ENCODE results near the gene STARD8. TPM values are rescaled to one million over a fixed set of nuclear protein-coding genes. Genes with fewer than 3 reads are reported as not detected.

The STARD8 gene
- total RNA-seq, 1 experiment from 2014 or later: 0.91 TPM

- Histone ChIP-seq H3K36me3 (ENCODE audit: low read depth, low read length) (no peaks in the 10 kb centered on the region), H3K4me2 (ENCODE audit: low read length) (no peak overlapping the region), H3K9ac (ENCODE audit: low read length) (no peak overlapping the region), H3F3A (ENCODE audit: low read length, unreplicated experiment) (no peaks in the 10 kb centered on the region), H2AFZ (ENCODE audit: low read length) (no peak overlapping the region), H3K4me3 (ENCODE audit: low read length) (no peak overlapping the region), H3K9me3 (ENCODE audit: low read length) (no peaks in the 10 kb centered on the region), H3K4me1 (ENCODE audit: insufficient read depth, low read length) (no peaks in the 10 kb centered on the region), H3K27me3 (ENCODE audit: low read length) (no peaks in the 10 kb centered on the region), H3K9me2 (replicated peaks; ENCODE audit: low read length) (no peaks in the 10 kb centered on the region), H3K79me2 (ENCODE audit: low read length) (no peaks in the 10 kb centered on the region), H3K27ac (ENCODE audit: low read length) (no peak overlapping the region), H4K20me1 (ENCODE audit: low read length) (no peaks in the 10 kb centered on the region)
- POLR2A ChIA-PET (ENCODE audit: unreplicated experiment): no interaction called here
- TF ChIP-seq EZH2 (IDR thresholded peaks at IDR 0.05; ENCODE audit: low read length, unreplicated experiment) (no peak), EZH2phosphoT487 (IDR thresholded peaks at IDR 0.05; ENCODE audit: borderline replicate concordance, low read length) (no peak), CTCF (conservative IDR thresholded peaks at IDR 0.05; ENCODE audit: low read depth, low read length) (no peak)
- intact Hi-C loops (cut with micrococcal nuclease): no loop called here
- ATAC-seq (no peak), DNase-seq (no peak)
- no TSS peak for BruUV-seq (replicated peaks)
- CTCF ChIA-PET: no interaction called here
Observed at GRCh38 chrX:68717663-68718442, 70.4 kb downstream of the STARD8 start.

- intact Hi-C loops (cut with micrococcal nuclease): no loop called here
- Histone ChIP-seq H3F3A (ENCODE audit: low read length, unreplicated experiment) (no peaks in the 10 kb centered on the region), H3K79me2 (ENCODE audit: low read length) (no peaks in the 10 kb centered on the region), H4K20me1 (ENCODE audit: low read length) (no peaks in the 10 kb centered on the region), H3K4me2 (ENCODE audit: low read length) (no peak overlapping the region), H3K9me3 (ENCODE audit: low read length) (no peaks in the 10 kb centered on the region), H3K27ac (ENCODE audit: low read length) (no peak overlapping the region), H3K4me3 (ENCODE audit: low read length) (no peak overlapping the region), H3K27me3 (ENCODE audit: low read length) (no peaks in the 10 kb centered on the region), H3K36me3 (ENCODE audit: low read depth, low read length) (no peaks in the 10 kb centered on the region), H3K4me1 (ENCODE audit: insufficient read depth, low read length) (no peaks in the 10 kb centered on the region), H3K9ac (ENCODE audit: low read length) (no peak overlapping the region), H3K9me2 (replicated peaks; ENCODE audit: low read length) (no peaks in the 10 kb centered on the region), H2AFZ (ENCODE audit: low read length) (no peak overlapping the region)
- TF ChIP-seq CTCF (conservative IDR thresholded peaks at IDR 0.05; ENCODE audit: low read depth, low read length) (no peak), EZH2phosphoT487 (IDR thresholded peaks at IDR 0.05; ENCODE audit: borderline replicate concordance, low read length) (no peak), EZH2 (IDR thresholded peaks at IDR 0.05; ENCODE audit: low read length, unreplicated experiment) (no peak)
- ChIA-PET CTCF (interaction anchor here (0.6 kb wide), 1 partner anchor 71 kb away, joined by 3 read pairs; no protein-coding TSS in a partner anchor), POLR2A (ENCODE audit: unreplicated experiment) (no interaction called here)
- DNase-seq (no peak), ATAC-seq (no peak)
- BruUV-seq (replicated peaks): no TSS peak
Observed at GRCh38 chrX:68718443-68718820, 71.0 kb downstream of the STARD8 start.

- Histone ChIP-seq H3K9me3 (ENCODE audit: low read length) (no peaks in the 10 kb centered on the region), H3K4me1 (ENCODE audit: insufficient read depth, low read length) (no peaks in the 10 kb centered on the region), H3K36me3 (ENCODE audit: low read depth, low read length) (no peaks in the 10 kb centered on the region), H3K9ac (ENCODE audit: low read length) (no peak overlapping the region), H3F3A (ENCODE audit: low read length, unreplicated experiment) (no peaks in the 10 kb centered on the region), H3K4me2 (ENCODE audit: low read length) (no peak overlapping the region), H3K79me2 (ENCODE audit: low read length) (no peaks in the 10 kb centered on the region), H4K20me1 (ENCODE audit: low read length) (no peaks in the 10 kb centered on the region), H2AFZ (ENCODE audit: low read length) (no peak overlapping the region), H3K27ac (ENCODE audit: low read length) (no peak overlapping the region), H3K4me3 (ENCODE audit: low read length) (no peak overlapping the region), H3K27me3 (ENCODE audit: low read length) (no peaks in the 10 kb centered on the region), H3K9me2 (replicated peaks; ENCODE audit: low read length) (no peaks in the 10 kb centered on the region)
- no peak for TF ChIP-seq EZH2phosphoT487 (IDR thresholded peaks at IDR 0.05; ENCODE audit: borderline replicate concordance, low read length)
- TF ChIP-seq CTCF (conservative IDR thresholded peaks at IDR 0.05; ENCODE audit: low read depth, low read length): no peak
- TF ChIP-seq EZH2 (IDR thresholded peaks at IDR 0.05; ENCODE audit: low read length, unreplicated experiment): no peak
- DNase-seq: no peak
- intact Hi-C loops (cut with micrococcal nuclease): no loop called here
- ChIA-PET CTCF (interaction anchor here (0.6 kb wide), 1 partner anchor 71 kb away, joined by 3 read pairs; no protein-coding TSS in a partner anchor), POLR2A (ENCODE audit: unreplicated experiment) (no interaction called here)
- BruUV-seq (replicated peaks): no TSS peak
- no peak for ATAC-seq
Observed at GRCh38 chrX:68719181-68719903, 71.9 kb downstream of the STARD8 start.

All from PC-3 (cell line).